ENCODE data around the gene PADI3. TPM values are rescaled to one million over a fixed set of nuclear protein-coding genes. Genes with fewer than 3 reads are reported as not detected.

PADI3 gene
- total and polyA plus RNA-seq, 2 of the 13 experiments (the other 11 are each of a cell fraction or from before 2014, with no cell fraction given), result not detected

GRCh38 chr1:17289721-17290120, 40.8 kb downstream of the PADI3 start (continued):
- TF ChIP-seq SPEN (CRISPR knock-in tag; IDR thresholded peaks at IDR 0.05; ENCODE audit: low read depth), result no peak
- TF ChIP-seq DNMT1 (CRISPR knock-in tag; IDR thresholded peaks at IDR 0.05), result no peak
- no peak for TF ChIP-seq MXD4 (CRISPR knock-in tag; IDR thresholded peaks at IDR 0.05)
- TF ChIP-seq ZNF33B (CRISPR knock-in tag; IDR thresholded peaks at IDR 0.05), result no peak
- TF ChIP-seq ZNF569 (CRISPR knock-in tag; IDR thresholded peaks at IDR 0.05; ENCODE audit: borderline replicate concordance), result no peak
- TF ChIP-seq, protein P1, sequence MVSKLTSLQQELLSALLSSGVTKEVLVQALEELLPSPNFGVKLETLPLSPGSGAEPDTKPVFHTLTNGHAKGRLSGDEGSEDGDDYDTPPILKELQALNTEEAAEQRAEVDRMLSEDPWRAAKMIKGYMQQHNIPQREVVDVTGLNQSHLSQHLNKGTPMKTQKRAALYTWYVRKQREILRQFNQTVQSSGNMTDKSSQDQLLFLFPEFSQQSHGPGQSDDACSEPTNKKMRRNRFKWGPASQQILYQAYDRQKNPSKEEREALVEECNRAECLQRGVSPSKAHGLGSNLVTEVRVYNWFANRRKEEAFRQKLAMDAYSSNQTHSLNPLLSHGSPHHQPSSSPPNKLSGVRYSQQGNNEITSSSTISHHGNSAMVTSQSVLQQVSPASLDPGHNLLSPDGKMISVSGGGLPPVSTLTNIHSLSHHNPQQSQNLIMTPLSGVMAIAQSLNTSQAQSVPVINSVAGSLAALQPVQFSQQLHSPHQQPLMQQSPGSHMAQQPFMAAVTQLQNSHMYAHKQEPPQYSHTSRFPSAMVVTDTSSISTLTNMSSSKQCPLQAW (CRISPR knock-in tag; IDR thresholded peaks at IDR 0.05), result no peak

DNA sequence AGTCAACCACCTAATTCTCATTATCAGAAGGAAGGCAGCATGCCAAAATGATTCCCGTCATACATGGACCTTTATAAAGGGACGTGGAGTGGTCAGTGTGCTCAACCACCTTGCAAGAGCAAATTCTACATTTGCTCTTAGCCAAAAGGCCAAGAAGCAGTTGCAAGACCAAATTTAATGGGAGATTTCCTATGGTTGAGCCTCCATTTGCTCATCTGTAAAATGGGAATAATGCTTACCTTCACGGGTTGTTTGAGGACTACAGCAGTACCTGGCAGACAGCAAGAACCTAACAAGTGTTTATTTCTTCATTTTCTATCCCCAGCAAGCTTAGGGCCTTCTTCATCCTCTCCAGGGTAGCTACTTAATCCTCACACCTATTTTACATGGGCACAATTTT, 41.7 kb downstream of the PADI3 start:
- no peaks in the 10 kb centered on the region for H3K79me2 ChIP-seq (ENCODE audit: insufficient read depth, low read length)
- peaks cover 0 to 15% of the 10 kb centered on the region in 2 experiments; a peak in 3 of 5 replicates for H3K27me3 ChIP-seq (ENCODE audit: control insufficient read depth in 1 of 2, insufficient read depth in 2 of 2, low read length in 2 of 2)
- BruUV-seq (replicated peaks), result no TSS peak
- no peaks in the 10 kb centered on the region for H3K36me3 ChIP-seq (replicated peaks in 1 of 2; ENCODE audit: control insufficient read depth in 1 of 2, insufficient read depth in 2 of 2, low read length in 2 of 2)
- H3K4me1 ChIP-seq (ENCODE audit: insufficient read depth, low read length), result no peaks in the 10 kb centered on the region
- TF ChIP-seq ZNF629 (CRISPR knock-in tag; conservative IDR thresholded peaks at IDR 0.05) (peak; percentile 48; the same call in 1 of the 2 replicates), MED1 (CRISPR knock-in tag; IDR thresholded peaks at IDR 0.05) (no peak)
- no peaks in the 10 kb centered on the region for H4K20me1 ChIP-seq (ENCODE audit: insufficient read depth, low read length)
- no peak for ATAC-seq
- H3K4me2 ChIP-seq (ENCODE audit: low read depth, low read length), result no peak overlapping the region
- no peak overlapping the region for H2AFZ ChIP-seq (ENCODE audit: low read length)
- no peaks in the 10 kb centered on the region for H3K9me3 ChIP-seq (ENCODE audit: low read length)
- no peak overlapping the region for H3K4me3 ChIP-seq (replicated peaks in 1 of 3; ENCODE audit: insufficient read depth in 1 of 3, low read depth in 2 of 3, low read length in 3 of 3)
- DNase-seq (ENCODE audit: low spot score), result no peak
- POLR2A ChIA-PET, result no interaction called here
- WGBS (ENCODE audit: low lambda C conversion rate), result 6% methylated on average over 2 of the region's 3 CpGs
- CTCF ChIA-PET (ENCODE audit: low intra/inter-chr PET ratio, low total read pairs), result no interaction called here
- no peak overlapping the region for H3K27ac ChIP-seq (ENCODE audit: extremely low read length, insufficient read depth, low read length)
- H3K9ac ChIP-seq (ENCODE audit: insufficient read depth, low read depth, low read length), result no peak overlapping the region
- intact Hi-C loops (cut with micrococcal nuclease; ENCODE audit: unreplicated experiment) (no loop called here), in situ Hi-C loops (cut with HindIII; ENCODE audit: extremely low pct_ligation_motif_present, low pct_unique_long_range_greater_than_20kb) (no loop called here)
- no peak for FAIRE-seq

All from HepG2 (cell line).